ENCODE measurements around the gene INSC. TPM values are rescaled to one million over a fixed set of nuclear protein-coding genes. Genes with fewer than 3 reads are reported as not detected.

The INSC gene
- total RNA-seq, 1 donor from 2014 or later, result not detected

GRCh38 chr11:15185021-15185420, 70.3 kb downstream of the INSC start:
- no peak for DNase-seq (ENCODE audit: low read depth, low spot score)

DNA sequence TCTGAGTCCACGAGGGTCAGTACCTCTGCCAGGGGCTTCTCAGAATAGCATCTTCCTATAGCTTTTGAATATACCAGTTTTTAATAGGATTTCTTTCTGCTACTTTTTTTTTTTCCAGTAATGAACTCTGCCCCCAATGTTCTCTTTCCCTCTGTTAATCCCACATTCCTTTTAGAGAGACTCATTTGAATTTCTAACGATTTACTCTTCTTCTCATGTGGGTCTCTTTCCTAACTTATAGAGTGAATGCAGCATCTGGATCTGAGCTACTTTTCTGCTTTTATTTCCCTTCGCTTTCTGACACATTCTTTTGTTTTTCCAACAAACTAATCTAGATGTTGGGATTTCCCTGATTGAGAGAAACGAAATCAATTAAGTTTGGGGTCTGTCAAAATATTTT, 71.4 kb downstream of the INSC start:
- DNase-seq (ENCODE audit: low read depth, low spot score), result no peak

DNA sequence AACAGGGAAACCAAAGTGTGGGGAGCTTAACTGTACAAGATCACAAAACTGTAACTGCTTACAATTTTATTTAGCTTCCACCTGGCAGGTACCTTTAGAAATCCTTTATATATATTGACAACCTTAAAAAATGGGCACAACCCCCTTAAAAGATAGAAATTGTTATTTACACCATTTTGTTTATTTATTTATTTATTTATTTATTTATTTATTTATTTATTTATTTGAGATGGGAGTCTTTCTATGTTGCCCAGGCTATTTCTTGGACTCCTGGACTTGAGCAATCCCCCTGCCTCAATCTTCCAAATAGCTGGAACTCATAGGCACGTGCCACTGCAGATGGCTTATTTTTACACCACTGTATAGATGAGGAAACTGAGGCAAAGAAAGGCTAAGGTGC, 74.5 kb downstream of the INSC start:
- DNase-seq (ENCODE audit: low read depth, low spot score), result no peak

- DNase-seq (ENCODE audit: low read depth, low spot score), result no peak
Measured at GRCh38 chr11:15189641-15190365, 75.1 kb downstream of the INSC start.

- DNase-seq (ENCODE audit: low read depth, low spot score), result no peak
Measured at GRCh38 chr11:15190611-15191010, 75.9 kb downstream of the INSC start.

- DNase-seq (ENCODE audit: low read depth, low spot score), result no peak
Measured at GRCh38 chr11:15192005-15192556, 77.4 kb downstream of the INSC start.

DNA sequence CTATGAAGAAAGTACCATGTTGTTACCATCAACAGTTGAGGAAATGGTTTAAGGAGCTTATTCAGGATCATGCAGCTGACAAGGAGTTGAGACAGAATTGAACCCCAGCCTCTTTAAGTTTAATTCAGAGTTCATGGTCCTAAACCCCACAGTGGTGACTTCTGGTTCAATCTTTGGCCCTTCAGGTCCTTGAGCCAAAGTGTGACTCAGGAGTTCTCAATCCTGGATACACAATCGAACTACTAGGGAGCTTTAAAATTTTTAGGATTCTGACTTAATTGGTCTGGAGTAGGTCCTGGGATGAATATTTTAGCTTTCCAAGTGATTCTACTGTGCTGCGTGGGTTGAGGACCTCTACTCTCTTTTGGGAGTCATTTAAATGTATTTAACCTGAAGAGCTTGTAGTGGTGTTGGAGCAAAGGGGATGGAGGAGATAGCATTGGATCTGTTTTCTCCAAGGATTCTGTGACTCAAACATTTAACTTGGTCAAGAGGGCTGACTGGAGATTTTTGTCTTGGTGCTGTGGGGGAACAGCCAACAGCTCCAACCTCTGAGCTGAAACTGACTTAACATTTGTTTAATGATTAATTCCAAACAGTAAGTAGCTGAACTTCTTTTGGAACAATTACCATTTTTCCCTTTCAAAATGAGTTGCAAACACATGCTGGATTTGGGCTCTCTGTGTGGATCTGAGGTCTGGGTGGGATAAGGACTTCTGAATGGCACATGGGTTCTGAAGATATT, 80.1 kb downstream of the INSC start:
- no peak for DNase-seq (ENCODE audit: low read depth, low spot score)

- no peak for DNase-seq (ENCODE audit: low read depth, low spot score)
Measured at GRCh38 chr11:15195454-15196200, 80.9 kb downstream of the INSC start.

- no peak for DNase-seq (ENCODE audit: low read depth, low spot score)
Measured at GRCh38 chr11:15196704-15197103, 82.0 kb downstream of the INSC start.

DNA sequence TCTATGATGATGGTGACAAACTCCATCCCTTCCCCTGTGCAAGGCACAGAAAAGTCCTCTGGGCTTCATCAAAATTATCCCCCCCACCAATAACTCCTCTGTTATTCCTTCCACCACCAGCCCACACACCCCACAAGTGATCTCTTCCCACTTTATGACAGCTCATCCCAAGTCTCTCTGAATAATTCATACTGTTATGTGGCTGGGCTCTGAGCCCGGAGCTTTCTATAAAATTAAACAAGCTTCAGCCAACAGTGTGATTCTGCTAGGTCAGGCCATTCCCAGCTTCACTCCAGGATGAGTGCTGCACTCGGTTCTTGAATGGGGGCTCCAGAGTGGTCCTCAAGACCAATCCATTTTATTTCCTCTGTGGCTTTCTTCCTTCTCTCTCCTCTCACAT, 83.0 kb downstream of the INSC start:
- DNase-seq (ENCODE audit: low read depth, low spot score), result no peak

DNA sequence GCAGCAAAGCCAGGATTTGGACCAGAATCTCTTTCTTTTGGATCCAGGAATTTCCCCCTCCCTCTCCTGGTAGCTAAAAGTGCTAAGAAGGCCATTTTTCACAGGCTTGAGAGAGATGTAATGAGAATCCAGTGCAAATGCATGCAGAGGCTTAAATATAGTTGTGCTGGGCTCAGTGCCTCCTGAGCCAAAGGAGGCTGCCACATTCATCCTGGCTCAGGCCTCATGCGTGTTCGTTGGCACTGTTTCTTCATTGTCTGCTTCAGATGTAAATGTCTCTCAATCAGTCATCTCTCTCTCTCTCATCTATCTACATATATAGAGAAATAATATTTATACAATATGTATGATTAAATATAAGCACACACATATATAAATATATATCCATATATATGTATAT, 83.6 kb downstream of the INSC start:
- no peak for DNase-seq (ENCODE audit: low read depth, low spot score)

- DNase-seq (ENCODE audit: low read depth, low spot score), result no peak
Measured at GRCh38 chr11:15199693-15200092, 85.0 kb downstream of the INSC start.

GRCh38 chr11:15200696-15201095, 86.0 kb downstream of the INSC start:
- DNase-seq (ENCODE audit: low read depth, low spot score), result no peak

DNA sequence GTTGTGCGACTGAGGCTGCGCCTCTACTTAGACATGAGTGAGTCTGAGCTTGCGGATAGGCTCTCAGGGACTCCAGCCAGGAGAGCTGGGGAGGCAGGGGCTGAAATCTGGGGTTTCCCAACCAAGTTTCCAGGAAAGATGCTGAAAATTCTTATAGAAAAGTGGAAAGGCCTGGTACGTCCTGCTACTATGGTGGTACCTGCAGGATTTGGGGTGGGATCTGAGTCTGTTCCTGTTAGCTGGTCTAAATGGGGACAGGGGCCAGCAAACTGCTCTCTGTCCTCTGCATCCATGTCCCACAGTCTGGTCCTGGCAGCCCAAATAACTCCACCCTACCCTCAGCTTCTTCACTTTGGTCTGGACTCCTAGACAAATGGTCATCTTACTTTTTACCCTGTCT, 86.9 kb downstream of the INSC start:
- no peak for DNase-seq (ENCODE audit: low read depth, low spot score)

DNA sequence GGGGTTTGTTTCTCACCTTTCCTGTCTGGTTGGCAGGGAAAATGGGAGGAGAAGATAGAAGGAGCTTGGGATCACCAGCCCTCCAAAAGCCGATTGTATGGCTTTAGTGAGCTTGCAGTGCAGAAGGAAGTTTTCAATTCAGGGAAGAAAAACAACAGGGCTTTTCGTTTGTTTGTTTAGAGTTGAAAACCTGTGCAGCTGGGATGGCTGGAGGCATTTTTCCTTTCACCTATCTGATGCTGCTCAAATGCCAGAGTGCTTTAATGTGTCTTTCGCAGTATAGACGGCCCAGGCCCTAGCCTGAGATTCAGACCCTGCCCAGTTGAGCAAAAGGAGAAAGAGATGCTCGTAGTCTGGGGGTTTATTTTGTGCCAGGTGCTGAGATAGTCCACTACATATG, 87.9 kb downstream of the INSC start:
- DNase-seq (ENCODE audit: low read depth, low spot score), result no peak

GRCh38 chr11:15204711-15205110, 90.0 kb downstream of the INSC start:
- no peak for DNase-seq (ENCODE audit: low read depth, low spot score)

GRCh38 chr11:15206791-15207190, 92.1 kb downstream of the INSC start:
- DNase-seq (ENCODE audit: low read depth, low spot score), result no peak

DNA sequence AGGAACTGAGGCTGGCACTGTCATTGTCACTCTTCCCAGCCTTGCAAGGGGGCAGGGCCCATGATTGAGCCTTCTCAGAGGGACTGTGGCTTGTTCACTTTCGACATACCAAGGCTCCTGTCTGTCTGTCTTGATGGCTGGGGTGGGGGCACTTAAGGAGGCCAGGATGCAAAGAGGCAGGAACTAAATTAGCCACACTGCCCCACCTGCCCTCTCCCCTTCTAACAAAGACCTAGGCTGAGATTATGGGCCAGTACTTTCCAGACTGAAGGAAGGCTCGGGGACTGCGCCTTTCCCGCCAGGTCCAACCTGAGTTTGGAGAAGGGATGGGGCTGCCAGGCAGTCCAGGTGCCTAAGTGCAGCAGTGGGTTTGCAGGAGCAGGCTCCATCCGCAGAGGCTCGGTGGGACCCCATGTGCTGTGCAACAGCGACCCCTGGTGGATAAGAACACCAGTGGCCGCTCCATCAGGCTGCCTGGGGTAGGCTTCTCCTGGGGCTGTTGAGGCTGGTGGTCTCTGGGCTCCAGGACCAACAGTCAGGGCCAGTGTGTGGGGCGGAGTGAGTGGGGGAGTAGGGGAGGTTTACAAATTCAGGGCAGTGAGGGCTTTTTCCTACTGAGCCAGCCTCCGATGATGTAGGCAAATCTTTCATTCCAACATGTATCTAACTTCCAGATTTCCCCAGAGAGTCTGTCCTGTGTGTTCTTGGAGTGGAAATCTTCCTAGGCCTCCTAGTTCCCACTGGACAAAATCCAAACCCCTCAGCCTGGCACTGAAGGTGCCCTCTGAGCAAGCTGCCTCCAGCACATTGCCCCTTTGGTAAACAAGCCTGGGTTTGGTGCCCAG, 93.9 kb downstream of the INSC start:
- DNase-seq (ENCODE audit: low read depth, low spot score), result peak; percentile 13

DNA sequence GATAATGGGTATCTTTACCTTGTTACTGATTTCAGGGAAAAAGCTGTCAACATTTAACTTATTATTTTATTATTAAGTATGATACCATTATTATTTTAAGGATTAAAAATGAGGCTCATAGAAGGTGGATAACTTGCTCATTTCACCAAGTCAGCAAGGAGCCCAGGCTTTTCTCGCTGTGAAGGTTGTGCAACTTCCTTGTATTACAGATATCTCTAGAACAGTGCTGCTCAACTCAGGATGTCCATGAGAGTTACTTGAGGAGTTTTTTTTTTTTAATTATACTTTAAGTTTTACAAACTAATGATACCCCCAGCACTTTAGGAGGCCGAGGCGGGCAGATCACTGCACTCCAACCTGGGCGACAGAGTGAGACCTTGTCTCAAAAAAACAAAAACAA, 98.2 kb downstream of the INSC start:
- no peak for DNase-seq (ENCODE audit: low read depth, low spot score)

- no peak for DNase-seq (ENCODE audit: low read depth, low spot score)
Measured at GRCh38 chr11:15213471-15214231, 98.9 kb downstream of the INSC start.
